HG02798 (cell line): Measurements from ENCODE around the gene TSPYL4.

Experiments
- ATAC-seq: cut with Tn5 transposase; IDR thresholded peaks from one replicate; pipeline ENCODE4 v1.9.1; 2021; ENCODE audit warnings: mild to moderate bottlenecking; ENCODE audit not compliant: unreplicated experiment, poor library complexity

Gene TSPYL4

GRCh38 chr6:116277124-116277523 is 23.2 kb upstream of the TSPYL4 start:
- no peak for ATAC-seq

DNA sequence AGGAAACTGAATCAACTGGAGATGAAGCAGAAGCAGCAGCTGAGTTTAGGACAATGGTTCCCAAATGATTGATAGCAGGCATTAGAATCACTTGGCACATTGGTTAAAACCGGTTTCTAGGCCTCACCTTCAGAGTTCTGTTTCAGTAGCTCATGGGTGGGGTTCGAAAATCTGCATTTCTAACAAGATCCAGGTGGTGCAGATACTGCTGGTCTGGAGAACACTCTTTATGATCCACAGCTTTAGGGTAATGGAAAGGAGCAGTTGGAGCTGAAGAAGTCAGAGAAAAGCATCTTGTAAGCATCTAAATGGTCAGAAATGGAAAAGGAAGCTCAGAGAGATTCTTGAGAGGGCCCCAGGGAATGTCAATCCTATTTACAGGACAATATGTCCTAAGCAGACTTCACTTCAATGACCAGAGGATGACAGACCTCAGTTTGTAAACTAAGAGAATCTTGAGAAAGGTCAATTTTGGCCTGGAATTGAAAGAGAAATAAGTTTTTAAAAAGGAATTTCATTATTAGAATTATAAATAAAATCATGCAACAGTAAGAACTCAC is 17.4 kb upstream of the TSPYL4 start:
- no peak for ATAC-seq

DNA sequence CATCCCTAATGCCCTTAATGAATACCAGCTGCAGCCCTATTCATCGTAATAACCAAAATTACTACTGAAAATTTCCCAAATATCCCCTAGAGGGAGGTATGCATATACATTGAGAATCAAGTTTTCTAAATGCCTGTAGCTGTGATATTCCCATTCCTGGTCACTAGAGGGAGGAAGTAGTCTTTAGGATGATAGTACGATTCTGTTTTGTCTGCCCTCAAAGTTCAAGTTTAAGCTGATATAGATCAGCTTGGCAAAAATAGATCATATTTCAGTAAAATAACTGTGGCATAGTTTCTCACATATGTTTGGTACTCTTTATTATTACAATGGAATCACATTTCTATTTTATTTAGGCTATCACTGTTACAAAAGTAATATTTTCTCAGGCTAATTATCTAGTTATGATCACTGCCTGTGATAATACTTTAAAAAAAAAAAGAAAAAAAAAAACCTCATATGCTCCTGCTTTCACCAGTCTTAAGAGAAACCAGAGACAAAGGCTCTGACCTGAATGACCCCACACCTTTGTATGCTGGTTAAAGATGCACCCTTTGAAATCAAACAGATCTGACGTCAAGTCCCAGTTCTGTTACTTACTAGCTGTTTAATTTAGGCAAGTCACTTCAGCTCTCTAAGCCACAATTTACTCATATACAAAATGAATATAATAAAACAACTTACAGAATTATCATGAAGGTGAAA is 14.9 kb upstream of the TSPYL4 start:
- ATAC-seq: peak; percentile 85

- peak; percentile 18 for ATAC-seq
These were observed 14.1 kb upstream of the TSPYL4 start for GRCh38 chr6:116267836-116268588.

- no peak for ATAC-seq
These were observed 12.9 kb upstream of the TSPYL4 start for GRCh38 chr6:116266803-116267202.

DNA sequence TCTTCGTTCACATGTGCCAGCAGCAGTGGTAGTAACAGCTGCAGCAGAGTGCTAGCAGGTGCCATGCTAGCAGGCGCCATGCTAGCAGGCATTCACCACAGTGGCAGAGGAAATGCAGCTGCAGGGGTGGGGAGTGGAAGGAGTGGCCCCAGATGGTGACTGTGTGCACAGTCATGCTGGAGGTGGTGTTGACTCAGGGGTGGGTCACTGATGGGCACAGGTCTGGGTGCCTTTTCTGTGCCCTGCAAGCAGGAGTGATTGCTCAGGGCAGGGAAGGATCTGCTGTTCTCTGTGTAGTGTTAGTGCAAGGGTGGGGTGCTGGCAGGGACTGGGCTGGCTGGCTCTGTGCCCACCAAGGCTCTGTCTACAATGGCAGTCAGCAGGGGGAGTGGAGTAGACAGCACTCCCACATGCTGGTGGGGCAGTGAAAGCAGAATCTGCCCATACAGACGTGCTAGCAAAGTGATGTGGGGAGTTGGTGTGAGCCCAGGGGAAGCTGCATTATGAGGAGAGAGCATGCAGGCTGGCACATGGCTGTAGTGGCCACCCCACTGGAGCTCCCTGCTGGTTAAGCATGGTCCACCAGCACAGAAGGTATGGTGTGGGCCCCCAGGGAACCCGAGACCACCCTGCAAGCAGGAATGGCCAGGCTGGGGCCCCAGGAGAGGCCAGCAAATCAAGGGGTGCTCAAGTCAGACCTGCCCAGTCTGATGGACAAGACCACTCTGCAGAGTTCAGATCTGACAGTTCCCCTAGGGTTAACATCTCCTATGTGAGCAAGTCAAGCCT is 11.4 kb upstream of the TSPYL4 start:
- no peak for ATAC-seq

GRCh38 chr6:116263353-116263752 is 9.5 kb upstream of the TSPYL4 start:
- no peak for ATAC-seq

DNA sequence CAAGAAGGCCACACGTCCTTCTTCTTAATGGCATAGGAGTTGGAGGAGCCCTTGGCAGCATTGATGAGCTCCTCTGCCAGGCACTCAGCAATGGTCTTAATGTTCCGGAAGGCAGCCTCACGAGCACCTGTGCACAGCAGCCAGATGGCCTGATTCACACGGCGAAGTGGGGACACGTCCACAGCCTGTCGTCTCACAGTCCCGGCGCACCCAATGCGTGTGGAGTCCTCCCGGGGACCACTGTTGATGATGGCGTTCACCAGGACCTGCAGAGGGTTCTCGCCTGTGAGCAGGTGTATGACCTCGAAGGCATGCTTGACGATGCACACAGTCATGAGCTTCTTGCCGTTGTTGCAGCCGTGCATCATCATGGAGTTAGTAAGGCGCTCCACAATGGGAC is 4.6 kb upstream of the TSPYL4 start:
- ATAC-seq: no peak

DNA sequence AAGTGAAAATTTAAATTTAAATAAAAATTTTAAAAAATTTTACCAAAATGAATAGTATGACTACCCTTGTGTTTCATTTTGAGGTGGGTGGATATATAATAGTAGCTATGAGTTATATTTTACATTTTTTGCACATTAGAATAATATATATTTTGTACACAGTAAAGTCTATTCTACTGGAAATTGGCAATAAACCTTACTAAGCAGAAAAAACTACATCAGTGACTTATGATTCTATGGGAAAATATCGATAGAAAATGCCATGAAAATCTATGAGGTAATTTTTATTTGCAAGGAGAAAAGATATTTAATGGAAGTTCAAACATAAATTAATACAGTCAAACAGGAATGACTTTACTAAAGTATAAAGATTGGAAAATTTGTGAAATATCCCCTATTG is 2.8 kb upstream of the TSPYL4 start:
- ATAC-seq: no peak

- no peak for ATAC-seq
These were observed 1.4 kb upstream of the TSPYL4 start for GRCh38 chr6:116255246-116255800.

GRCh38 chr6:116254297-116255056 is 602 bp upstream of the TSPYL4 start:
- ATAC-seq: peak; percentile 32

- ATAC-seq: no peak
These were observed 729 bp downstream of the TSPYL4 start for GRCh38 chr6:116253188-116253504.

- no peak for ATAC-seq
These were observed 2.1 kb downstream of the TSPYL4 start for GRCh38 chr6:116251568-116252384.

GRCh38 chr6:116248577-116248976 is 5.3 kb downstream of the TSPYL4 start:
- no peak for ATAC-seq

DNA sequence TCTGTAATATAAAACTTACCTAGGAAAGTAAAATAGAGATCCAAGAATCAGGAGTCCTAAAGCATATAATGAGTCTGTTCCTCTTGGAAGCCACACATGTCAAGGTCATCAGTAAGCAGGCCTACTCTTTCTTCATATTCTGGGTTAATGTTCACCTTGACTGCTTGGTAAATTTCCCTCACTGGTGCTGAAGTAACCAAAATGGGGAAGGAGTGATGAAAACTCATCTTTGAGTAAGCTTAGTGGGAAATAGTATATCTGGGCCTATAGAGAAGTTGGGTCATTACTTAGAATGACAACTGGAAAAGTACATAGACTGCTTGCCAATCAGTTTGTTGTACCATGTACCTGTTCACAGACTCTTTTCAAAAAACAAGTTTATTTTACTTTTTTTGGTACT is 6.6 kb downstream of the TSPYL4 start:
- ATAC-seq: no peak

- ATAC-seq: no peak
These were observed 7.8 kb downstream of the TSPYL4 start for GRCh38 chr6:116246089-116246488.

GRCh38 chr6:116244284-116244683 is 9.6 kb downstream of the TSPYL4 start:
- no peak for ATAC-seq

GRCh38 chr6:116239856-116240255 is 14.0 kb downstream of the TSPYL4 start:
- ATAC-seq: no peak

DNA sequence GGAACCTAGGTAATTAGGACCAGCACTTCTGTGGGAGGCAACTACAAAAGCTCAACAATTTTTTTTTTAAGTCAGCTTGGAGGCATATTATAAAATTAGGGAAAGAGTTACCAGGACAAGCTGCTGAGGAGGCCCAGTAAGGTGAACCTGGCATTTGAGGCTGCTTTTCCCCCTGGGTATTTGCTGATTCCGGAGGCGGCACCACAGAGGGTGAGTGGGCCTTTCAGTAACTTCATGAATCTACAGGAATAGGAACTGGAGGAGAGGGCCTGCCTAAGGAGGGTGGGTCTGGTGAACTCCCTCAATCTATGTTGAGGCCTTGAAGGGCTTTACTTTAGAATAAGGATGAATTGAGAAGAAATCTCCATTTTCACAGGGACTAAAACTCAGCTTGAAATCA is 14.6 kb downstream of the TSPYL4 start:
- ATAC-seq: no peak
